GM21825 (cell line): ENCODE results near the gene NRXN3.

Source experiments
- ATAC-seq: cut with Tn5 transposase; IDR thresholded peaks from one replicate; pipeline ENCODE4 v1.9.1; 2021; ENCODE audit warnings: mild to moderate bottlenecking, moderate library complexity; ENCODE audit not compliant: unreplicated experiment

Gene NRXN3

DNA sequence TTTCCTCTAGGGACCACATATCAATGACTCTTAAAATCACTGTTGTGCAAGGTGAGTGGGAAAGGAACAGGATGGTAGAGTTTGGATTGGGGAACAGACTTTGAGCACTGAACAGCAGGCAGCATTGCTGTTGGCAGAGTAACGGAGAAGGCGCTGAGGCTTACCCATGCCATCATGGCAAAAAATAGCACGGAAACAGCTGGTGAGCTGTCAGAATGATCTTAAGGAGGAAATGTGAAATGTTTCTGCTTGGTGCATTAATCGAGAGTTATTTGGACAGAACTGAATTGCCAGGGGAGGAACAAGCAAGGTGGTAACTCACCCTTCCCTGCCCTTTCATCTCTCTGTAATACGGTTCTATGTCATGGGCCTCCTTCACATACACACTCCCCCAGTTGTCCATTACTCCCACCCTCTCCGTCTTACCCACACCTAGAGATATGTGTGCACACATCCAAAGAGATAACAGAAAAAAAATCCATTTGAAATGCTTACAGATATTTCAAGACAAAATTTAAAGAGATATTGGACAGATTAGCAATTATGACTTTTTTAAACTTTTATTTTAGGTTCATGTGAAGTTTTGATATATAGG is 1468.6 kb downstream of the NRXN3 start:
- ATAC-seq: no peak

DNA sequence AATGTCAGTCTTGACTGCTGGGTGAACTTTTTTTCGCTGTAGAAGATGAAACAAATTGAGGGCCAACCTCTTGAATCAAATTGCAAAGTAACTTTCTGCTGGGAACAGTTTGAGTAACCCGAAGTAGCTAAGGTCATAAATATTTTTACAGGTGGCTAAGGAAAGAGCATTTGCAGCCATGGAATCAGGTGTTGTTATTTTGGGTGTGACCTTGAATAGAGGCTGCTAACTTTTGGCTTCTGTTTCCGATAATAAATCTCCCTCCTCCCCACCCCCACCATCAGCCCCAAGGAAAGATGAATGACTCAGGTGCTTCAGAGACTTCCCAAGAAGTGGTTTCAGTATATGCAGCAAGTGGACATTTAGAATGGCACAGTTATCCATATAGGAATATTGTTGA is 1469.4 kb downstream of the NRXN3 start:
- no peak for ATAC-seq

DNA sequence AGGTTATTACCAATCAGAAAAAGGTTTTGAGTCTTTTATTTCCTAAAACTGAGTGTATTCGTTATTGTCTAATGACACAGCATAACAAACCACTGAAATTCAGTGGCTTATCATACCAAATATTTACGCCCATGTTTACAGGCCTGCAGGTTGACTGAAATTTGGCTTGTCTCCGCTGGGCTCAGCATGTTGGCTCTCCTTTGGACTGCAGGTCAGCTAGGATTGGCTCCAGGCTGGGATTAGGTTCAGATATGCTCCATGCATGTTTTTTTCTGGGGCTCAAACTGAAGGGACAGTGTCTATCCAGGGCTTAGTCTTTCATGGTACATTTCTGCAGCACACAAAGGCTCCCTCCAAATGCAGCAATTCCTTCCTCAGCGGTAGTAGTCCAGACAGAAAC is 1471.2 kb downstream of the NRXN3 start:
- no peak for ATAC-seq

DNA sequence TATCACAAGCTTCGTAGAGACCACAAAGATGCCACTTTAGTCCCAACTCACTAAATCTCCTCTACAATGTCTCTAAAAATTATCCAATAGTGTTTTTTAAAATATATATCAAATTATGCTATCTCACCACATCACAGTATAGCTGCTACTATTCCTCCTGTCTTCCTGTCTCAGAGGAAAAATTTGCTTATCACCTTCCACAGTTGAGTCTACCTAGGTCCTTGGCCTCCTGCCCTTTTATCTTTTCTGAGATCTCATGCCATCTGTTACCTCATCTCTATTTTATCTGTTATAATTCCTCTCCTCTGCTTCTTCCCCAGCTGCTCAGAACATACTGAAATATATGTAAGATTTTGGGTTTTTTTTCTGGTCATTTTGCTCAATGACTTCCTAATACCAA is 1473.0 kb downstream of the NRXN3 start:
- no peak for ATAC-seq

DNA sequence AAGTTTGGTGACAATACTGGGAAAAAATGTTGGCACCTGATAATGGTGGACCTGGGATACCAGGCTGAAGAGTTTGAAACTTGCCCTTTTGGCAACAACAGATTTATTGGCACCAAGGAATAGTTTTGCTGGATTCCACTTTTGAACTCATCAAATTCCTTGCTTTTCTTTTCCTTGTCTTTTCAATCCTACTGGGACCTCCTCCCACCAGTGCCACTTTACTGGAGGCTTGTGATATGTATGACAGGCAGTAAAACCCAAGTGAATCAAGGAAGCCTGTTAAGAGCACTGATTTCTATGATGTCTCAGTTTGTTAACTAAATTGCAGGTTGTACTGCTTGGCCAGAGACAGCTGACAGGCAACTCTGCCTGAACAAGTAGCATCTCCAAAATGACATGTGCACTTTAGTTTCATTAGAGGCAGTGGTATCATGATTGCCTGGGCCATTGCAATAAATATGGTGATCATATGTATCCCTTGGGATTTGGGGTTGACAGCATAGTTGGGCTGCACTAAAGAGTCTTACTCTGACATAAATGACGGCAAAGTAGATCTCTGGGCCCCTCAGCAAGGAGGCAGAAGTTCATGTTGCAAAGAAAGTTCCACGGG is 1475.7 kb downstream of the NRXN3 start:
- no peak for ATAC-seq

DNA sequence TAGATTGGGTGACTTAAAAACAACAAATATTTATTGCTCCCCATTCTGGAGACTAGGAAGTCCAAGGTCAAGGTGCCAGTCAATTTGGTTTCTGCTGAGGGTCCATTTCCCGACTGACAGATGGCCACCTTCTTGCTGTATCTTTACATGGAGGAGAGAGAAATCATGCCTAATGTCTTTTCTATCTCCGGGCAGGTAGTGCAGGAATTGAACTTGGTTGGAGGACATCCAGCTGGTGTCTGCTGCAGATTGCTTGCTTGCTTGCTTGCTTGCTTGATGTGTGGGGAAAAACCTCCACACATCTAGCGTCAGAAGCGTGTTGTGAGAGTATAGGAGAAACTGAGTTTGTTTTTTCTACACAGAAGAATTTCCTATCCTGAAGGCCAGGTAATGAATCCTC is 1479.7 kb downstream of the NRXN3 start:
- no peak for ATAC-seq

DNA sequence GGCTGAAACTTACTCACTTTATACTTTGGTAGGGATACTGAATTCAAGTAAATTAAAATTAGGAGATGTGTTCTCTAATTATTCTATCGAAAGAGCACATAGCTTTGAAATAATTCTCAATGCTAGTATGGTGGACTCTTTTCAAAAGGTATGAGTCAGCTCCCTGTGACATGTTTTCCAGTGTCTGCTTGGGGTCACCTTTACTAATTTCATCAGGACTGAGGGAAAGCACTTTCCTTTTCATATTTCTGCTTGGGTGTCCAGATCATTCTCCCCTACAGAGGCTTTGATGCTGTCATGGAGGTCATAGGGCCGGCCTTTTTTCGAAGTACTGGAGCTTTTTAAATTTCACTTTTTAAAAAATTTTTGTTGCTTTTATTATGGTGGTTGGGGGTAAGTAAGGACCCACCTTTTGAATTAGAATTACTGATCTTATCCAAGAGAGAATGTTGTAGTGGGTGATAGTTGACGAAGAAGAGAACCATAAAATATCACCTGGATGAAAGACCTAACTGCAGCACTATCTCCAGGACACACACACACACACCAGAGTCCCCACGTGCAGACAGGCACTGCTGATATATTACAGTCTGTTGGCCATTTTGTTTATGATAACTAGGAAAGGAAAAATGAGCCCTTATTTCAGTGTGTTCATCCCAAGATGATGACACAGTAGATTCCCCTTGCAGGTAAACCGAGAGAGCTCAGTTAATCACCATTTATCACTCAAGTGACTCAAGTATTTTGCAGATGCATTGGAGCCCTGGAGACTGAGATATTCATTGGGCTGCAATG is 1482.5 kb downstream of the NRXN3 start:
- no peak for ATAC-seq

DNA sequence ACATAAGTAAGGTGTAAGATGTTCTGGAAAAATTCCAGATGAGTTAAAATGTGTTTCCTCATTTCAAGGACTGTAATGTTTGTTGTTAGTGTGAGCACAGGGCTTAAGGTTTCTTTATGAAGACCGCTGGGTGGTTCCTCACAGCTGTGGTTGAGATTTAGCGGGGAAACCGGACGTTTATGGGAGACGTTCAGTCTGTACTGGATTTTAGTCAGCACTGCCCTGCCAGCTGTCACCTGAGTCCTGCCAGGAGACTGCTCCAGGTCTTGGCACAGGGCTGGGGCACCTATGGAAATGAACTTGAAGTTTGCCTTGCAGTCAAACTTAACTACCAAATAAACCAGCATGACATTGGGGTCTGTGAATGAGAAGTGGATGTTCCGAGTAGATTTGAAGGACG is 1485.9 kb downstream of the NRXN3 start:
- no peak for ATAC-seq

DNA sequence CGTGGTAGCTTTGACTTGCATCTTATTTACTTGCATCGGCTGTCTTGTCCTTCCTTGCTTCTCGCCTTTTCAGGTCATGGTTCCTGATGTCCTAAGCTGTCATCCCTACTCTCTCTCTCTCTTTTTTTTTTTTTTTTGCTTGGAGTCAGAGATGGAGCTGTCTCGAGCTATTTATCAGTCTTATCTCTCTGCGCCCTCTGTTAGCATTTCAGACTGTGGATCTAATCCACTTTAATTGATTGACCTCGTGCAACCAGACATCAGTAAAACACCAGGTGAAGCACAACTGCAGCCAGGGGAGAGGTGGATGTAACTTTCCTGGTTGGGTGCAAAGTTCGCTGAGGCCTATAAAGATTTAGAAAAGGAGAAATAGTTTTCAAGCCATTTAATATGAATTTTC is 1486.3 kb downstream of the NRXN3 start:
- ATAC-seq: no peak

DNA sequence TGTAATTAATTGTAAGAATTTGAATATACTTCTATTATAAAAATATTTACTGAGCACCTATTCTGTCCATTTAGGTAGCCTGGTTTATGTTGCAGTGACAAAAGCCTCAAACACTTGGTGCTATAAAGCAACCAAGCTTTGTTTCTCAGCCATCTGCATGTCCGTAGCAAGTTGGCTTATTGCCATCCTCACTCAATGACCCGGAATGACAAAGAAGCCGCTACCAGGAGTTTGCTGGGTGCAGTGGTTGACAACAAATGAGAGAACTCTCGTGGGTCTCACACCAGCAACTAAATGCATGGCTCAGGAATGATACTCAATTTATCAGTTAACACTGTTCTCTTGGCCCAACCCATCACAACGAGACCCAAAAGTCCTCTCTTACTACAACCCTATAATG is 1488.0 kb downstream of the NRXN3 start:
- no peak for ATAC-seq

DNA sequence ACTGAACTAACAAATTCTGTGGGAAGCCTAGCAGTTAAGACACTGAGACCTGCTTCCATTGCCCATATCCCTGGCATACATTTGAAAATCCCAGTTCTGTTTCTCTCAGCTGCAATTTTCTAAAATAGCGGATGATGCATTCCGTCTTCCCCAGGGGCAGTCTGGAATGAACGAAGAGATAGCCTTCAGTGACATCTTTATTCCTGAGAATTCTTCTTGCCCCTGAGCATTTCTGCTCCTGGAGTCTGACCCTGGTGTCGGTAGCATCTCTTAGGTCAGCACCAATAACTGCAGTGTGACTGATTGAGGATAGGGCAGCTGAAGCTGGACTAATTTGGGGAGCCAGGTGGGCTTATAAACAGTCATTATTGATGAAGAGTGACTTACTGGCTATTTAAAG is 1488.6 kb downstream of the NRXN3 start:
- ATAC-seq: no peak

DNA sequence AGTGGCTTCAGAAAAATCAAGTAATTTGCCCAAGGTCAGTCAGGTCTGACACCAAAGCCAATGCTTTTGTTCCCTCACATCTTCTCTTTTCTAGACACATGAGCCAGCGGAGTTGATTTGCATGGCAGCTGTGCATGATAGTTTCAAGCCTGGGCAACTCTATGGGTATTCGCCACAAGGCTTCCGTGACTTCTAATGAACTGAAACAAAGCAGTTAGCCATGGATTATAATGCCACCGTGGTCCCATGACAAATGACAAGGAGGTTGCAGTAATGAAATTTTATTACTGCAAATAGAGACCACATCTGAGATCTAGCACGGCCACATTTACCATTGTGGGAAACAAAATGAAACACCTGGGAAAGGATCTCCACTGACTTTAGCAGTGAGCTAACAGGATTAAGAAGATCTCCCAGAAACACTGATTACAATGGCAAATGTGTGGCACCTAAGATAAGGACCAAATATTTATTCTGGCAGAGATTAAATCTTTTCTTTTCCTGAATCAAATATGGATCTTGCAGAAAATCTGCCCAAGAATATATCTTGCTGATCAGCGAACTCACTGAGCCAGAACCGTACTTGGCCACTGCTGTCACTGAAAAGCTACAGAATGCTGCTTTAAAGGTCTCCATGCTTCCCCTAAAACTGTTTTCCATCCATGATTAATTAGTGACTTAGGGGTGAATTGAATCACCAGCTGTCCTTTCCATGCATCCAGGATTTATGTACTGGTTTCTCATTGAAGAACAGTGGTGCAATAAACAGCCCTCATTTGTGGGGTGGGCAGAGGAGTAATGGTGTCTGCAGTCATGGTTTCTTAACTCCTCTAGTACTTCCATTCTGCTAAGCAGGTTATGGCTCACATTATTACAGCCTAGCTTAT is 1490.1 kb downstream of the NRXN3 start:
- no peak for ATAC-seq

DNA sequence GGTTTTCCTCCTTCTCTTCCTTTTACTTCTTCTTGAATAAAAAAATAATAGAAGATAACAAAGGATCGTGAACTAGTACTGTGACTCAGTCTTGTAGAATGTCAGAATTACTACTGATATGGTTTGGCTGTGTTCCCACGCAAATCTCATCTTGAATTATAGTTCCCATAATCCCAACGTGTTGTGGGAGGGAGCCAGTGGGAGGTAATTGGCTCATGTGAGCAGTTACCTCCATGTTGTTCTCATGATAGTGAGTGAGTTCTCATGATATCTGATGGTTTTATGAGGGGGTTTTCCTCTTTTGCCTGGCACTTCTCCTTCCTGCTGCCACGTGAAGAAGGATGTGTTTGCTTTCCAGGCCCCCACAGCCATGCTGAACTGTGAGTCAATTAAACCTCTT is 1491.6 kb downstream of the NRXN3 start:
- no peak for ATAC-seq

DNA sequence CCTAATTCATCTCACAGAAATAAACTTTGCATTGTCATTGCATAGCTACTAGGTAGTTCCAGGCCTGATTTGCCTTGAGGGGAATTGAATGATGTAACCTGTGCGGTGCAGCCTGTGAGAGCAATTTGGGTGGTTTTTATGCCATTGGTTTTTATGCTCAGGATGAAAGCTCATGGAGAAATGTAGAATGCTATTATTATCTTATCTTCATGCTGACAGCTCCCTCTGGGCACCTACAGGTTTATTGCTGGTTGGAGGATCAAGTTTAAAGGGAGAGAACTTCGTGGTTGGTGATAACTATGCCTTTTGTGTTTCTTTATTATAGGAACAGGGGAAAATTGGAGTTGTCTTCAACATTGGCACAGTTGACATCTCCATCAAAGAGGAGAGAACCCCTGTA is 1493.3 kb downstream of the NRXN3 start:
- no peak for ATAC-seq

DNA sequence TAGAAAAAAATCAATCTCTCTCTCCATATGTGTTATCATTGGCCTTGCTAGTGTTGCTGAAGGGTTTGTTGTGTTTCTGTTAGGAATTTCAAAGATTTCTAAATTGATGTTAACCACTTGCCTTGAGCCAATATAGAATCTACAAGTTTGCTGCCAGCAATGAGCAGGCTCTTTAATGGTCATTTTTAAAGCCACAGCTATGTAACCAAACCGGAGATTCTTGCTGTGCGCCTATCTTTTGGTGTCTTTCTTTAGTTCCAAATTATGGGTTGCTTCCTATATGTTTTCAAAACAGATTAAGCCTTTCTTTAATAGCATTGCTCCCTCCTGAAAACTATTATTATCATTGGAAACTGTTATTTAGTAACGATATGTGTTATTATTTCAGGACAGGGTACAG is 1495.4 kb downstream of the NRXN3 start:
- no peak for ATAC-seq

DNA sequence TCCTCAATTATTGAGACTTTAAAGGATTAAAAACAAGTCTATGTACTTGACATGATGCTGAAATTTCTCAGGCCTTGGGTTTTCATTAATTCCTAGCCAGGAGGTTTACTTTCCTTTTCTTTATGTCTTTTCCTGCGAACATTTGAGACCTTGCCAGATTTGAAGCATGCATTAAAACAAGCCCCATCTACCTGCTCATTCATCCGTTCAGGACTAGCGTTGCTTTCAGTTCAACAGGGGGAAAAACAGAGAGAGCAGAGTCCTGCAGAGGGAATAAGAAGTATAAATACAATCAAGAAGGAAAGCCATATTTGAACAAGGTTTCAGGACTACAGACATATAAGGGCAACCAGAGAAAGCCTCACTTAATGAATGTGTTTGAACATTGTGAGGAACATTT is 1498.8 kb downstream of the NRXN3 start:
- ATAC-seq: no peak

DNA sequence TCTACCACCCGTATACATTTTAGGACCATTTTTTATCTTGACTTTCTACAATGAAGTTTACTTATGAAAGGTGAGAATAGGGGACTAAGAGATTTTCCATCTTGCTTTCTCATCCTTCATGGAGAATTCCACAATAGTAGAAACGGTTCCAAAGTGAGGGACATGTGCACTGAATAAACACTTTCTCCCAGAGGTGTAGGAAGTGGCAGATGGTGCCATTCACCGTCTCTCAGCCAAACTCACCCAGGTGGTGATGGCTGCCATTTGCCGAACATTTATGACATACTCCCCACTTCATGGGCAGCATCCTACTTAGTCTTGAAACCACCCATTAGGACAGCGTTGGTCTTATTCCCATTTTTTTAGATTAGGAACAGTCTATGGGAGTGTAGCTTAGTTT is 1500.6 kb downstream of the NRXN3 start:
- ATAC-seq: no peak

DNA sequence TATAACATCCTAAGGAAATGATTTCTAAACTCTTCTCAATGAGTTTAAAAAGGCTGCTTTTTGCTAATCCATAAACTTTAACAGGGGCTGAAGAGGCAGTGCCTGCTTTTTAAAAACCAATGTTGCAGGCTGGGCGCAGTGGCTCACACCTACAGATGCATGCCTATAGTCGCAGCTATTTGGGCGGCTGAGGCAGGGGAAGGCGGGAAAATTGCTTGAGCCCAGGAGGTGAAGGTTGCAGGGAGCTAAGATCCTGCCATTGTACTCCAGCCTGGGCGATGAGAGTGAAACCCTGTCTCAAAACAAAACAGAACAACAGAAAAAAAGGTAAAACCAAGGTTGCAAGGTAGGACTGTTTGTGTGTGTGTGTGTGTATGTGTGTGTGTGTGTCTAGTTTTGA is 1509.9 kb downstream of the NRXN3 start:
- no peak for ATAC-seq

DNA sequence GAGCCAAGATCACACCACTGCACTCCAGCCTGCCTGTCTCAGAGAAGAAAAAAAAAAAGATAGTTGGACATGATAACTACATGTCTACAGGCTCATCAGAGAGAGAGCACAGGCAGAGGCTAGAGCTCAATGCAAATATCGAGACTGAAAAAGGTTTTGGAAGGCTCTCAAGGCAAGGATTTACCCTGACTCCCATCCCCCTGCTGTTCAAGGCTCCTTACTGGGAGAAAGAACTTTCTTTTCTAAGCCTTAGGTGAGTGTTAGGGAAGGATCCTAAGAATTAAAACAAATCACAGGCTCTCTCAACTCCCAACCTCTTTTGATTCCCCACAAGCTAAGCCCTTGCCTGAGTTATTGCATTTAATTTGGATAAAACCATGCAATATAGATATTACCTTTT is 1516.0 kb downstream of the NRXN3 start:
- ATAC-seq: no peak

DNA sequence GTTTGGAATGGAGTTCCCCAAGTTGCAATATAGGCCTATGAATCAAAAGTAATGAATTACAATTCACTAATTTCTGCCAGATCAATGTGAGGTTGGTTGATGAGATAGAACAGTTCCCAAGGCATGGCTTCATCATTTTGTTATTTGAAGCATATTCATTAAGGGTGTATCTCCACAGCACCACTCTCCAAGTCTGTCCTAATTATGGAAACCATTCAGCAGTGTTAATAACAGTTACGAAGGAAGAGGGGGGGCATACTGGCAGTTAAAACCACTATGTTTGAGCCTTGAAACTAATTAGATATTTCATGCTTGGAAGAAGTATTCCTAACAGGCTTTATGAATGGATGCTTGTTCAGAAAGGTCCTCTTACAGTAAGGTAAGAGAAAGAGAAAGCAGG is 1520.8 kb downstream of the NRXN3 start:
- ATAC-seq: no peak

DNA sequence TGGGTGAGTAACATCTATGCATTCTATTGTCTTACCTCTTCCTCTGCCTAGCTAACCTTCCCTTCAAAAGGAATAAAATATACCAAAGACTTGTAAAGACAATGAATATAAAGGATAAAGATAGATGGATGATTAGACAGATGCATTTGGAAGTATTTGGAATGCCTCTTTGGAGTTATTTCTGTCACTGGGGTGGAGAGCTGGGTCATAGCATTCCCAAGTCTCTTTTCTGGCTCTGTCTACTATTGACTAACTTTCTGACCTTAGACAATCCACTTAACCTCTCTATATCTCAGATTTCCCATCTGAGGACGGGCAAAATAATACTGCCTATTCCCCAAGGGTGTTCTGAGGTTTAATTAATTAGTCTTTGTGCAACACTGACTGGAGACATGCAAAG is 1523.8 kb downstream of the NRXN3 start:
- no peak for ATAC-seq

DNA sequence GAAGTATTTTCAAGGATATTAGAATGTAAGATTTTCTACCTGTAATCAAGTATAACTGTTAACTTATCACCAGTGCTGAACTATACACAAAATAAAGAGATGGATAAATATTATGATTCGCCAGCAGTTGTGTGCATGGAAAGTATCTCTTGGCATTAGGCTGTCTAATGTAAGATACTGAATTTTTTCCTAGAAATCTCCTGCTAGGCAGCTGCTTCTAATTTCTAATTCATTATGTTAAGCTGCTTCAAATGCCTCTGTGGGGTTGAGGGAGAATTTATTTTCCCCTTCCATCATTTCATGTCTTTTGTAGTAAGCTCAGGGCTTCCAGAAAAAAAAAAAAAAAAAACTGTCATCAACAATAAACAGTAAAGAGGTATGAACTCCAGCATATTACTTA is 1525.1 kb downstream of the NRXN3 start:
- no peak for ATAC-seq
